ENCODE data around the gene INTS4.

The INTS4 gene

DNA sequence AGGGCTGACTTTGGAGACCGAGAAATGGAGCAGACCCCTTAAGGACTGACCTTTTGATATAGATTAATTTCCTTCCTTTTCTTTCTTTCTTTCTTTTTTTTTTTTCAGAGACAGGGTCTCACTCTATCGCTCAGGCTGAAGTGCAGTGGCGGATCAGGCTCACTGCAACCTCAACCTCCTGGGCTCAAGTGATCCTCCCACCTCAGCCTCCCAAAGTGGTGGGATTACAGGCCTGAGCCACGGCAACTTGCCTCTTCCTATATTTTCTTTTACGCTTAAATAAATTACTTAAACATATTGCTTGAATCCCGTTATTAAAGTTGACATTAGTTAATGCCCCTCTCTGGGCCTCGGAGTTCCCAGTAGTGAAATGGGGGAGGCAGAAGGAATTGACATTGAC is 29.0 kb upstream of the INTS4 start:
- Histone ChIP-seq H3K36me3 (ENCODE audit: control insufficient read depth, insufficient read depth, low read length) (no peaks in the 10 kb centered on the region), H3K27me3 (ENCODE audit: control insufficient read depth, insufficient read depth, low read length) (no peaks in the 10 kb centered on the region), H3K4me2 (ENCODE audit: low read length) (peak overlapping the region; percentile 83), H3K4me1 (peaks cover 3% of the 10 kb centered on the region), H2AFZ (peak overlapping the region; percentile 82), H3K79me2 (no peaks in the 10 kb centered on the region), H3K27ac (peak overlapping the region; percentile 84), H3K9ac (no peak overlapping the region), H3K9me3 (ENCODE audit: control insufficient read depth, low read length) (no peaks in the 10 kb centered on the region), H3K4me3 (ENCODE audit: low read depth, low read length) (peak overlapping the region; percentile 49)
- TF ChIP-seq, protein P1, sequence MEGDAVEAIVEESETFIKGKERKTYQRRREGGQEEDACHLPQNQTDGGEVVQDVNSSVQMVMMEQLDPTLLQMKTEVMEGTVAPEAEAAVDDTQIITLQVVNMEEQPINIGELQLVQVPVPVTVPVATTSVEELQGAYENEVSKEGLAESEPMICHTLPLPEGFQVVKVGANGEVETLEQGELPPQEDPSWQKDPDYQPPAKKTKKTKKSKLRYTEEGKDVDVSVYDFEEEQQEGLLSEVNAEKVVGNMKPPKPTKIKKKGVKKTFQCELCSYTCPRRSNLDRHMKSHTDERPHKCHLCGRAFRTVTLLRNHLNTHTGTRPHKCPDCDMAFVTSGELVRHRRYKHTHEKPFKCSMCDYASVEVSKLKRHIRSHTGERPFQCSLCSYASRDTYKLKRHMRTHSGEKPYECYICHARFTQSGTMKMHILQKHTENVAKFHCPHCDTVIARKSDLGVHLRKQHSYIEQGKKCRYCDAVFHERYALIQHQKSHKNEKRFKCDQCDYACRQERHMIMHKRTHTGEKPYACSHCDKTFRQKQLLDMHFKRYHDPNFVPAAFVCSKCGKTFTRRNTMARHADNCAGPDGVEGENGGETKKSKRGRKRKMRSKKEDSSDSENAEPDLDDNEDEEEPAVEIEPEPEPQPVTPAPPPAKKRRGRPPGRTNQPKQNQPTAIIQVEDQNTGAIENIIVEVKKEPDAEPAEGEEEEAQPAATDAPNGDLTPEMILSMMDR (IDR thresholded peaks at IDR 0.05), result no peak

DNA sequence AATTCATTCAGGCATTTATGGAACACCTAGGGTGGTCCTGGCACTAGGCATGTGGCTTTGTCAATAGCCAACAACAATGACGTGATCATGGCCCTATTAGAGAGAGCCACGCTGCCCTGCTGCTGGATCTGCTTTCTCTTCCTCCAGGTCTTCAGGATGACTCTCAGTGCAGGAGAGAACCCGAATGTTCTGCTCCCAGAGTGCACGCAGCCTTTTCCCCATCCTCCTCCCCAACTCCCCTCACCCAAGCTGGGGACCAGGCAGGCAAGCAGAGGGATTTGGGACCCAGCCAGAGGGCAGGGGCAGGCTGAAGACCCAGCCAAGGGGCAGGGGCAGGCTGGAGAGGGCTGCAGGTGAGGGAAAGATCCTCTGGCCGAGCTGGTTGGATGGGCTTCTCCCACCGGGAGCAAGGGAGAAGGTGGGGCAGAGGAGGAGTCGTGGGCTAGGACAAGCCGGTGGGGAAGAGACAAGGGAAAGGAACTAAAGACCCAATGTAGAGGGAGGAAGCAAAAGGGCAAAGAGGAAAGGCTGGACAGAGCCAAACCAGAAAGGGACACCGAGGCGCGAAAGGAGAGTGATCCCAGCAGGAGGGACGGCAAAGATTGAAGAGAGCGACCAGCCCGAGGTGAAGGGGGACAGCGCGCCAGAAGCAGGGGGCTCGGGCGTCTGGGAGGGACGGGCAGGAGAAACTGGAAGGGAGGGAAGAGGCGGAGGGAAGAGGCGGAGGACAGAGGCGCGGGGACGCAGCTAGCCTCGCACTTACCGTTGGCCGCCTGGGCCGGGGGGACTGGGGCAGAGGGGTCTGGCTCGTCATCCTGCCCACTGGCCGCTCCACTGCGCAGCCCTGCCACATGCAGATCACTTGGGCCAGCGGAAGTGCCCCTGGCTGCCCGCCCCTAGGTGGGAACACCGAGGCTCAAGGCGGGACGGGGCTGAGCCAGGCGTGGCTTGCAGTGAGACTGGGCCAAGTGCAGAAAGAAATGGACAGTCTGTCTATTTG is 28.2 kb upstream of the INTS4 start, which contains the start of gene KCTD14:
Gene KCTD14 (minus strand): TSS at position 880 of the 1,000 bp plus-strand sequence. CDS start 27 bp downstream, at position 853.
- Histone ChIP-seq H3K4me3 (ENCODE audit: low read depth, low read length) (peak within 1 kb of the TSS; percentile 49), H3K4me2 (ENCODE audit: low read length) (peak within 1 kb of the TSS; percentile 83), H3K27ac (peak within 1 kb of the TSS; percentile 84), H2AFZ (peak within 1 kb of the TSS; percentile 82), H3K27me3 (ENCODE audit: control insufficient read depth, insufficient read depth, low read length) (no peaks in the 10 kb centered on the region), H3K36me3 (ENCODE audit: control insufficient read depth, insufficient read depth, low read length) (no peaks in the 10 kb centered on the region), H3K9ac (peak within 1 kb of the TSS; percentile 35), H3K9me3 (ENCODE audit: control insufficient read depth, low read length) (no peaks in the 10 kb centered on the region), H3K79me2 (no peaks in the 10 kb centered on the region), H3K4me1 (peaks cover 3% of the 10 kb centered on the region)
- TF ChIP-seq, protein P1 (IDR thresholded peaks at IDR 0.05), result no peak

DNA sequence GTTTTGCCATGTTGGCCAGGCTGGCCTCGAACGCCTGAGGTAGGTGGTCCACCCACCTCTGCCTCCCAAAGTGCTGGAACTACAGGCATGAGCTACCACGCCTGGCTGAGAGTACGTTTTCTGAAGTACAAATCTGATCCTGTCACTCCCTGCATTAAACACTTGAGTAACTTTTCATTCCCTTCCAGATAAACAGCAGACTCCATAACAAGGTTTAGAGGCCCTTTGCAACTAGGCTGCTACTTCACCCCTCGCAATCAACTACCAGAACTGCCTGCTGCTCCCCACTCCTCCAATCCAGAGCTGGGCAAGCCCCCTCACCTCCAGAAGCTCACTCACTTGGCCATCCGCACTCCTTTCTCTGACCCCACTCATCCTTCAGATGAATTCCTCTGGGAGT is 27.1 kb upstream of the INTS4 start:
- Histone ChIP-seq H3K4me1 (peaks cover 3% of the 10 kb centered on the region), H3K36me3 (ENCODE audit: control insufficient read depth, insufficient read depth, low read length) (no peaks in the 10 kb centered on the region), H2AFZ (no peak overlapping the region), H3K4me3 (ENCODE audit: low read depth, low read length) (no peak overlapping the region), H3K27me3 (ENCODE audit: control insufficient read depth, insufficient read depth, low read length) (no peaks in the 10 kb centered on the region), H3K9me3 (ENCODE audit: control insufficient read depth, low read length) (no peaks in the 10 kb centered on the region), H3K27ac (peak overlapping the region; percentile 84), H3K79me2 (no peaks in the 10 kb centered on the region), H3K4me2 (ENCODE audit: low read length) (no peak overlapping the region), H3K9ac (no peak overlapping the region)
- TF ChIP-seq, protein P1 (IDR thresholded peaks at IDR 0.05), result no peak

DNA sequence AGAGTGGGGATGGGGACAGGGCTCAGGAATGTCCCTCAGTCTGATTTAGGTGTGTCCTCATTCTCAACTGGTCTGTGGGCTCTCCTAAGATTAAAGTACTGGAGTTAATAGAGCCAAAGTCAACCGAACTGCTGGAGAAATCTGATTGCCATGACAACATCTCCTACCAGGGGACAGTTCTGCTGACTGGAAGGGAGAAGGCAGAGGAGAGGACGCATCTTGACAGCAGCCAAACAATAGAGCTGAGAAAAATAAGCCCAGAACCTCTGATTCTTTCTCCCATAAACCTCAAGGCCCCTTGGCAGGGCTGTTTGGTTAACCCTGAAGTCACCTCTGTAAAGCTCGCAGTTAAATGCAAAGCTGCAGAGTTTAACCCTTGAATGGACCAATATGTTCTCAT is 25.8 kb upstream of the INTS4 start:
- Histone ChIP-seq H3K79me2 (no peaks in the 10 kb centered on the region), H3K9ac (no peak overlapping the region), H3K4me3 (ENCODE audit: low read depth, low read length) (no peak overlapping the region), H2AFZ (no peak overlapping the region), H3K36me3 (ENCODE audit: control insufficient read depth, insufficient read depth, low read length) (no peaks in the 10 kb centered on the region), H3K27me3 (ENCODE audit: control insufficient read depth, insufficient read depth, low read length) (no peaks in the 10 kb centered on the region), H3K9me3 (ENCODE audit: control insufficient read depth, low read length) (no peaks in the 10 kb centered on the region), H3K27ac (peak overlapping the region; percentile 5), H3K4me2 (ENCODE audit: low read length) (no peak overlapping the region), H3K4me1 (peaks cover 3% of the 10 kb centered on the region)
- TF ChIP-seq, protein P1 (IDR thresholded peaks at IDR 0.05), result no peak

All from parathyroid adenoma (tissue), 2 donors.